Stimulated activated CD8-positive, alpha-beta memory T cell treated with anti-CD3 and anti-CD28 coated beads, Interleukin-15, amount 100 ng/mL, for 4 hours (primary cell): Measurements from ENCODE around the gene HTRA1.
A peak's percentile ranks its signal among the peaks of the same experiment; 100 is the strongest.

Source experiments
- DNase-seq, 2 donors: peaks; one replicate each; pipeline ENCODE4 v3.0.0-alpha.2; 2020; ENCODE audit warnings: low read depth in 2 of 2

HTRA1 gene

GRCh38 chr10:122495406-122496340 is 34.3 kb downstream of the HTRA1 start:
- DNase-seq: no peak

- DNase-seq: no peak
Measured at GRCh38 chr10:122497241-122497640, 35.9 kb downstream of the HTRA1 start.

- DNase-seq: no peak
Measured at GRCh38 chr10:122498521-122498920, 37.2 kb downstream of the HTRA1 start.

- no peak for DNase-seq
Measured at GRCh38 chr10:122499012-122499411, 37.7 kb downstream of the HTRA1 start.

GRCh38 chr10:122499491-122499941 is 38.2 kb downstream of the HTRA1 start:
- DNase-seq: no peak

GRCh38 chr10:122500194-122500593 is 38.8 kb downstream of the HTRA1 start:
- DNase-seq: no peak

- DNase-seq: no peak
Measured at GRCh38 chr10:122500726-122501125, 39.4 kb downstream of the HTRA1 start.

GRCh38 chr10:122503012-122503411 is 41.7 kb downstream of the HTRA1 start:
- DNase-seq: no peak

GRCh38 chr10:122503886-122504609 is 42.7 kb downstream of the HTRA1 start:
- DNase-seq: no peak

GRCh38 chr10:122504610-122504950 is 43.2 kb downstream of the HTRA1 start:
- DNase-seq: no peak

GRCh38 chr10:122505011-122505410 is 43.7 kb downstream of the HTRA1 start:
- no peak for DNase-seq

GRCh38 chr10:122505885-122506645 is 44.7 kb downstream of the HTRA1 start:
- DNase-seq: no peak

GRCh38 chr10:122507616-122508015 is 46.3 kb downstream of the HTRA1 start:
- no peak for DNase-seq

GRCh38 chr10:122508021-122508420 is 46.7 kb downstream of the HTRA1 start:
- no peak for DNase-seq

- no peak for DNase-seq
Measured at GRCh38 chr10:122509323-122509722, 48.0 kb downstream of the HTRA1 start.

- DNase-seq: no peak
Measured at GRCh38 chr10:122510326-122510725, 49.0 kb downstream of the HTRA1 start.

GRCh38 chr10:122510736-122511135 is 49.4 kb downstream of the HTRA1 start:
- no peak for DNase-seq

- no peak for DNase-seq
Measured at GRCh38 chr10:122513053-122513452, 51.7 kb downstream of the HTRA1 start.

GRCh38 chr10:122514045-122514840 is 52.9 kb downstream of the HTRA1 start:
- no peak for DNase-seq

GRCh38 chr10:122515022-122515424 is 53.7 kb downstream of the HTRA1 start:
- no peak for DNase-seq

- peak; percentile 20 to 43 for DNase-seq
Measured at GRCh38 chr10:122515588-122516231, 54.4 kb downstream of the HTRA1 start.
